ENCODE results near the gene AHNAK. TPM values are rescaled to one million over a fixed set of nuclear protein-coding genes. Genes with fewer than 3 reads are reported as not detected.

AHNAK gene
- total and polyA plus RNA-seq, 2 donors: 35.8 to 40.1 TPM

DNA sequence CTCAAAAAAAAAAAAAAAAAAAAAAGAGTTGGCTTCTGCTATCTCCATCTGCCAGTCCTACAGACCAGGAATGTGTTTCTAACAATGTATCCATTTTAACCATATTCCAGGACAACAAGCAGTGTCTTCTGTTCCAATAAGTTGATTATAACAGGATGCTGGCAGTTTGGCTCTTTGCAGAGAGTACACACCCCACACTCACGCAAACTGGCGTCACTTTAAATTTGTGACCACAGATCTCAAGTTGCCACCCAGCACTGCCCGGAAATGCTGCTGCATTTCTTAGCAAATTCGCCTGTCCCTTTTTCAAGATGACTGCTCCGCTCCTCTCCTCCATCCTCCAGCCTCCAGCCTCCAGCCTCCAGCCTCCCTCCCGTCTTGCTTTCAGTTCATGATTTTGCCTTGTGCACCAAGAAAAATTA is 83.5 kb downstream of the AHNAK start:
- Histone ChIP-seq H3K27ac (ENCODE audit: low read depth in 1 of 2, low read length in 1 of 2) (no peak overlapping the region), H3K4me3 (ENCODE audit: low read length in 2 of 2) (no peak overlapping the region), H3K4me1 (ENCODE audit: control insufficient read depth in 2 of 2, insufficient read depth in 2 of 2, low read length in 2 of 2) (no peaks in the 10 kb centered on the region), H3K27me3 (ENCODE audit: control insufficient read depth in 2 of 2, insufficient read depth in 1 of 2, low read length in 1 of 2) (no peaks in the 10 kb centered on the region), H3K9me3 (ENCODE audit: control insufficient read depth in 2 of 2, insufficient read depth in 1 of 2, low read length in 1 of 2) (no peaks in the 10 kb centered on the region), H3K36me3 (ENCODE audit: control insufficient read depth in 2 of 2, insufficient read depth in 2 of 2, low read length in 1 of 2) (no peaks in the 10 kb centered on the region)
- DNase-seq (ENCODE audit: low read depth in 6 of 9, low spot score in 9 of 9): no peak
- WGBS: 91% methylated on average over 6 of the region's 6 CpGs

DNA sequence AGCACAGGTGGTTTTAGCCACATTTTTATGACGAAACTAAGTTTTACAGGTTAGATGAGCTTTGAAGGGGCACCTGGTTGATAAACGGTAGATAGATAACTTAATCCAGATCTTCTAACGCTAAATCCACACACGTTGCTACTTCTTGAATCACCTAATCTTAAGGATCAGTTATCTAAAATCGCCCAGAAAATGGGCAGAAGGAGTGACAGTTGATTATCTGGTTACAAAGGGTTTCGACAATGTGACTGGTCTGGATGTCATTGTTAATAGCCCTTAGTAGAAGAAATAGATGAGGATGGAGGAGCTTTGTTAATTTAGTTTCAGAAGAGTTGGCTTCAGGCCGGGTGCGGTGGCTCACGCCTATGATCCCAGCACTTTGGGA is 84.1 kb downstream of the AHNAK start:
- H3K27ac ChIP-seq (ENCODE audit: low read depth in 1 of 2, low read length in 1 of 2): no peak overlapping the region
- no peaks in the 10 kb centered on the region for H3K27me3 ChIP-seq (ENCODE audit: control insufficient read depth in 2 of 2, insufficient read depth in 1 of 2, low read length in 1 of 2)
- no peaks in the 10 kb centered on the region for H3K9me3 ChIP-seq (ENCODE audit: control insufficient read depth in 2 of 2, insufficient read depth in 1 of 2, low read length in 1 of 2)
- no peaks in the 10 kb centered on the region for H3K4me1 ChIP-seq (ENCODE audit: control insufficient read depth in 2 of 2, insufficient read depth in 2 of 2, low read length in 2 of 2)
- no peak for DNase-seq (ENCODE audit: low read depth in 6 of 9, low spot score in 9 of 9)
- 88% methylated on average over 9 of the region's 9 CpGs for WGBS
- no peaks in the 10 kb centered on the region for H3K36me3 ChIP-seq (ENCODE audit: control insufficient read depth in 2 of 2, insufficient read depth in 2 of 2, low read length in 1 of 2)
- no peak overlapping the region for H3K4me3 ChIP-seq (ENCODE audit: low read length in 2 of 2)

DNA sequence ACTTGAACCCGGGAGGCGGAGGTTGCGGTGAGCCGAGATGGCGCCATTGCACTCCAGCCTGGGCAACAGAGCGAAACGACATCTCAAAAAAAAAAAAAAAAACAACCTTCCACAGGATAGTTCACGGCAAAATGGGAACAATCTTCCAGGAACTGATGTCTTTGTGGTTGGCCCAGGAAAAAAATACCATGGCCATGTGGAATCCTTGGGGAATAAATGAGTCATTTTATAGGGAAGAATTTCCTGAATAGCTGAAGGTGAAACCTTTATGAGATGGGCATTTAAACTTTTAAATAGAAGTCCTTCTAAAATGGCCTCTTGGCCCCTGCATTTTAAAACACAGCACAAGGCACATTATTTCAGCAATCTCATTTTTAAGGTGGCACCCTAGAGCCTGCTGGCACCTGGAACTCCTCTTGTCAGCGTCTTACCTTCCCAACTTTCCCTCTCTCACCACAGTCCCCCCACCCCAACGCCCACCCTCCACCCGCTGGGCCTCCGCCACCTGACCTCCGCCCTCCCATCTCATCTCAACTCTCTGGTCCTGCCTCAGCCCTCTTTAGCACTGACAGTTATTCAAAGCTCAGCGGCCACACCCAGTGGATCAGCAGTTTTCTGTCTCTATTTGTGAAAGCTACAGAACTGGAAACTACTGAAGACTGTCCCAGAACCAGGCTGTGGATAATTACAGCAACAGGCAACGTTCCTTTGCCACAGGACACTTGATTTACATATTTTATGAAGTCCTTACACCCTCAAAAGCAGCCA is 84.7 kb downstream of the AHNAK start:
- Histone ChIP-seq H3K27me3 (ENCODE audit: control insufficient read depth in 2 of 2, insufficient read depth in 1 of 2, low read length in 1 of 2) (no peaks in the 10 kb centered on the region), H3K9me3 (ENCODE audit: control insufficient read depth in 2 of 2, insufficient read depth in 1 of 2, low read length in 1 of 2) (no peaks in the 10 kb centered on the region), H3K4me3 (ENCODE audit: low read length in 2 of 2) (no peak overlapping the region), H3K27ac (ENCODE audit: low read depth in 1 of 2, low read length in 1 of 2) (no peak overlapping the region), H3K4me1 (ENCODE audit: control insufficient read depth in 2 of 2, insufficient read depth in 2 of 2, low read length in 2 of 2) (no peaks in the 10 kb centered on the region), H3K36me3 (ENCODE audit: control insufficient read depth in 2 of 2, insufficient read depth in 2 of 2, low read length in 1 of 2) (no peaks in the 10 kb centered on the region)
- no peak for DNase-seq (ENCODE audit: low read depth in 6 of 9, low spot score in 9 of 9)
- 91% methylated on average over 15 of the region's 15 CpGs for WGBS

DNA sequence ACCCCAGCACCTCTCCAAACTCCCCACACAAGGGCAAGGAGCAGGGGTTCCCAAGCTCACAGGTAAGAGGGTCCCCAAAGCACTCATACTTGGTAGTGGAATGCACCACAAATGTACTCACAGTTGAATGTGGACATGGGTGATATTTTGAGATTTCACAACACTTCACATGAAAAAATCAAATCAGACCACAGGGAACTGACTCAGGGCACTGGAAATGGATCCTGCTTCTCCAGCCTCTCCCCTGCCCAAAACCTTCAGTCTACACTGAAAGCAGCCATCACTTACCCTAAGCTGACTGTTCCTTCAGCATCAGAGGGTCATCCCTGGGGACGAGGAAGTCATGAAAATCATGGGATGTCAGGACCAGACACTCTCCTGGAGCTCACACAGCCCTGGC is 87.5 kb downstream of the AHNAK start:
- H3K27me3 ChIP-seq (ENCODE audit: control insufficient read depth in 2 of 2, insufficient read depth in 1 of 2, low read length in 1 of 2): no peaks in the 10 kb centered on the region
- no peaks in the 10 kb centered on the region for H3K36me3 ChIP-seq (ENCODE audit: control insufficient read depth in 2 of 2, insufficient read depth in 2 of 2, low read length in 1 of 2)
- peaks cover 0 to 2% of the 10 kb centered on the region in 2 donors for H3K9me3 ChIP-seq (ENCODE audit: control insufficient read depth in 2 of 2, insufficient read depth in 1 of 2, low read length in 1 of 2)
- H3K27ac ChIP-seq (ENCODE audit: low read depth in 1 of 2, low read length in 1 of 2): no peak overlapping the region
- WGBS: 89% methylated on average over 1 of the region's 1 CpG
- no peak overlapping the region for H3K4me3 ChIP-seq (ENCODE audit: low read length in 2 of 2)
- no peaks in the 10 kb centered on the region for H3K4me1 ChIP-seq (ENCODE audit: control insufficient read depth in 2 of 2, insufficient read depth in 2 of 2, low read length in 2 of 2)
- no peak for DNase-seq (ENCODE audit: low read depth in 6 of 9, low spot score in 9 of 9)

- Histone ChIP-seq H3K27me3 (ENCODE audit: control insufficient read depth in 2 of 2, insufficient read depth in 1 of 2, low read length in 1 of 2) (no peaks in the 10 kb centered on the region), H3K36me3 (ENCODE audit: control insufficient read depth in 2 of 2, insufficient read depth in 2 of 2, low read length in 1 of 2) (no peaks in the 10 kb centered on the region), H3K27ac (ENCODE audit: low read depth in 1 of 2, low read length in 1 of 2) (no peak overlapping the region), H3K4me3 (ENCODE audit: low read length in 2 of 2) (no peak overlapping the region), H3K4me1 (ENCODE audit: control insufficient read depth in 2 of 2, insufficient read depth in 2 of 2, low read length in 2 of 2) (no peaks in the 10 kb centered on the region), H3K9me3 (ENCODE audit: control insufficient read depth in 2 of 2, insufficient read depth in 1 of 2, low read length in 1 of 2) (peaks cover 0 to 2% of the 10 kb centered on the region in 2 donors)
- no peak for DNase-seq (ENCODE audit: low read depth in 6 of 9, low spot score in 9 of 9)
- 70% methylated on average over 4 of the region's 4 CpGs for WGBS
Observed at GRCh38 chr11:62458212-62459002, 88.2 kb downstream of the AHNAK start.

GRCh38 chr11:62457478-62457877 is 89.1 kb downstream of the AHNAK start:
- H3K36me3 ChIP-seq (ENCODE audit: control insufficient read depth in 2 of 2, insufficient read depth in 2 of 2, low read length in 1 of 2): no peaks in the 10 kb centered on the region
- DNase-seq (ENCODE audit: low read depth in 6 of 9, low spot score in 9 of 9): no peak
- peaks cover 0 to 2% of the 10 kb centered on the region in 2 donors for H3K9me3 ChIP-seq (ENCODE audit: control insufficient read depth in 2 of 2, insufficient read depth in 1 of 2, low read length in 1 of 2)
- H3K4me1 ChIP-seq (ENCODE audit: control insufficient read depth in 2 of 2, insufficient read depth in 2 of 2, low read length in 2 of 2): no peaks in the 10 kb centered on the region
- no peak overlapping the region for H3K27ac ChIP-seq (ENCODE audit: low read depth in 1 of 2, low read length in 1 of 2)
- H3K4me3 ChIP-seq (ENCODE audit: low read length in 2 of 2): no peak overlapping the region
- no peaks in the 10 kb centered on the region for H3K27me3 ChIP-seq (ENCODE audit: control insufficient read depth in 2 of 2, insufficient read depth in 1 of 2, low read length in 1 of 2)
- 93% methylated on average over 4 of the region's 4 CpGs for WGBS

DNA sequence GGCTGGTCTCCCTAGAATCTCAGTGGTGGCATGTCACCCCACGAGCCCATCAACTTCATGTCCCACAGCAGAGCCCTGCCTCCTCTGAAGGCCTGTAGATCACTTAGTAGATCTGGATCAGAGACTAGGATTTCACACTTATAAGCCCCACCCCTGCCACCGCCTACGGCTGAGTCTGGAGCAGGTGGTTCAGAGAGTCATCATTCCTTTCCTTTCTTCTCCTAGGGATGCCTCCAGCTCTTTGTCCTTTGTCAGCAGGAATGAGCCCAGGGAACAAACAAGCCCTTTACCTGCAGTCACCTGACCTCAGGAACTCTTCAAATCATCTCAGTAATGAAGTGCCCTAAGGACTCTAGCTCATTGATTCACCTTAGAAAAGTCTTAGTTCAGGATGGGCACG is 90.0 kb downstream of the AHNAK start:
- 96% methylated on average over 4 of the region's 4 CpGs for WGBS
- Histone ChIP-seq H3K27me3 (ENCODE audit: control insufficient read depth in 2 of 2, insufficient read depth in 1 of 2, low read length in 1 of 2) (no peaks in the 10 kb centered on the region), H3K27ac (ENCODE audit: low read depth in 1 of 2, low read length in 1 of 2) (no peak overlapping the region), H3K4me3 (ENCODE audit: low read length in 2 of 2) (no peak overlapping the region), H3K4me1 (ENCODE audit: control insufficient read depth in 2 of 2, insufficient read depth in 2 of 2, low read length in 2 of 2) (no peaks in the 10 kb centered on the region), H3K36me3 (ENCODE audit: control insufficient read depth in 2 of 2, insufficient read depth in 2 of 2, low read length in 1 of 2) (no peaks in the 10 kb centered on the region), H3K9me3 (ENCODE audit: control insufficient read depth in 2 of 2, insufficient read depth in 1 of 2, low read length in 1 of 2) (peaks cover 0 to 2% of the 10 kb centered on the region in 2 donors)
- no peak for DNase-seq (ENCODE audit: low read depth in 6 of 9, low spot score in 9 of 9)

GRCh38 chr11:62452839-62453468 is 93.7 kb downstream of the AHNAK start:
- H3K4me1 ChIP-seq (ENCODE audit: control insufficient read depth in 2 of 2, insufficient read depth in 2 of 2, low read length in 2 of 2): no peaks in the 10 kb centered on the region
- WGBS: 97% methylated on average over 11 of the region's 11 CpGs
- H3K36me3 ChIP-seq (ENCODE audit: control insufficient read depth in 2 of 2, insufficient read depth in 2 of 2, low read length in 1 of 2): no peaks in the 10 kb centered on the region

GRCh38 chr11:62452261-62452660 is 94.3 kb downstream of the AHNAK start:
- Histone ChIP-seq H3K9me3 (ENCODE audit: control insufficient read depth in 2 of 2, insufficient read depth in 1 of 2, low read length in 1 of 2) (peaks cover 0 to 2% of the 10 kb centered on the region in 2 donors), H3K4me1 (ENCODE audit: control insufficient read depth in 2 of 2, insufficient read depth in 2 of 2, low read length in 2 of 2) (no peaks in the 10 kb centered on the region), H3K27ac (ENCODE audit: low read depth in 1 of 2, low read length in 1 of 2) (no peak overlapping the region), H3K27me3 (ENCODE audit: control insufficient read depth in 2 of 2, insufficient read depth in 1 of 2, low read length in 1 of 2) (no peaks in the 10 kb centered on the region), H3K36me3 (ENCODE audit: control insufficient read depth in 2 of 2, insufficient read depth in 2 of 2, low read length in 1 of 2) (no peaks in the 10 kb centered on the region), H3K4me3 (ENCODE audit: low read length in 2 of 2) (no peak overlapping the region)
- WGBS: 96% methylated on average over 6 of the region's 6 CpGs
- no peak for DNase-seq (ENCODE audit: low read depth in 6 of 9, low spot score in 9 of 9)

More at GRCh38 chr11:62452839-62453468, 93.7 kb downstream of the AHNAK start:
- no peak overlapping the region for H3K4me3 ChIP-seq (ENCODE audit: low read length in 2 of 2)
- peaks cover 0 to 2% of the 10 kb centered on the region in 2 donors for H3K9me3 ChIP-seq (ENCODE audit: control insufficient read depth in 2 of 2, insufficient read depth in 1 of 2, low read length in 1 of 2)
- DNase-seq (ENCODE audit: low read depth in 6 of 9, low spot score in 9 of 9): no peak
- no peak overlapping the region for H3K27ac ChIP-seq (ENCODE audit: low read depth in 1 of 2, low read length in 1 of 2)
- no peaks in the 10 kb centered on the region for H3K27me3 ChIP-seq (ENCODE audit: control insufficient read depth in 2 of 2, insufficient read depth in 1 of 2, low read length in 1 of 2)
